RWPE2 (cell line): Measurements from ENCODE around the gene DYNC1I2.
"Not testable (repeated sequence)": the region's sequence is repeated elsewhere in the genome, so short reads cannot be mapped to it uniquely, and the experiment has no call there.

Experiments used
- ATAC-seq: fragments of 200-7000 bp; cut with Tn5 transposase; 3 replicates; pipeline ENCODE4 v1.9.1; 2021; ENCODE audit warnings: low read depth
- DNase-seq: peaks from one replicate; pipeline ENCODE4 v3.0.0-alpha.2; 2020; ENCODE audit warnings: low spot score
- H3K27ac ChIP-seq: fragments of 450-650 bp; 2 replicates; pipeline ENCODE4 v1.5.1; 2017; ENCODE audit warnings: mild to moderate bottlenecking; ENCODE audit not compliant: poor library complexity, severe bottlenecking
- H3K27me3 ChIP-seq: fragments of 250-450 bp; sonication (Bioruptor Pico); 2 replicates; pipeline ENCODE4 v1.5.1; 2021; ENCODE audit warnings: mild to moderate bottlenecking, moderate library complexity; ENCODE audit not compliant: insufficient read depth, poor library complexity, severe bottlenecking
- H3K36me3 ChIP-seq: fragments of 250-450 bp; sonication (Bioruptor Pico); 2 replicates; pipeline ENCODE4 v1.5.1; 2020; ENCODE audit warnings: low read depth, mild to moderate bottlenecking, moderate library complexity
- H3K4me1 ChIP-seq: fragments of 250-450 bp; sonication (Bioruptor Pico); 2 replicates; pipeline ENCODE4 v1.5.1; 2021; ENCODE audit warnings: mild to moderate bottlenecking, moderate library complexity; ENCODE audit not compliant: insufficient read depth, poor library complexity, severe bottlenecking
- H3K4me3 ChIP-seq: fragments of 250-450 bp; sonication (Bioruptor Pico); 2 replicates; pipeline ENCODE4 v1.5.1; 2021; ENCODE audit warnings: mild to moderate bottlenecking, moderate library complexity; ENCODE audit not compliant: severe bottlenecking
- H3K9me3 ChIP-seq: fragments of 250-450 bp; sonication (Bioruptor Pico); 2 replicates; pipeline ENCODE4 v1.5.1; 2021; ENCODE audit warnings: mild to moderate bottlenecking, moderate library complexity; ENCODE audit not compliant: severe bottlenecking
- TF ChIP-seq, protein P1 (sequence below): fragments of 450-650 bp; IDR thresholded peaks from one replicate; pipeline ENCODE4 v1.5.1; 2017; ENCODE audit warnings: mild to moderate bottlenecking, moderate library complexity; ENCODE audit not compliant: poor library complexity, severe bottlenecking

The DYNC1I2 gene

DNA sequence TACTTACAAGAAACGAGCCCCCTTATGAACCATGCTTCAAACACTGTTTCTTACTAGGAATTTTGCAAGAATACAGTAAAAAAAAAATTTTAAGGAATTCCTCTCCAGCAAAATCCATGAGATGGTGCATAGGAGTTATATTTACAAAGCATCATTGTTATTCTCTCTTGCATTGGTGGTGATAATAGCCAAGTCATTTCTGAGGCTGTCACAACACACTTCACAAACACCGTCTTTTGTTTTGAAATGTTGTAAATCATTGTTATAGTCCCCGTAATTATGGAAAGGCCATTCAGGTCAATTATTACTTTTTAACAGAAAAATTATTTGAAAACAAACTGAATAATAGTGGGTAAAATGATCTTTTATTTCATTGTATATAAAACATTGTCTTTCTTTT lies 60.1 kb downstream of the DYNC1I2 start:
- Histone ChIP-seq H3K9me3 (no peaks in the 10 kb centered on the region), H3K4me3 (no peak overlapping the region), H3K36me3 (peaks cover 93% of the 10 kb centered on the region), H3K27ac (no peak overlapping the region), H3K27me3 (no peaks in the 10 kb centered on the region), H3K4me1 (no peaks in the 10 kb centered on the region)
- no peak for DNase-seq
- no peak for ATAC-seq
- TF ChIP-seq, protein P1, sequence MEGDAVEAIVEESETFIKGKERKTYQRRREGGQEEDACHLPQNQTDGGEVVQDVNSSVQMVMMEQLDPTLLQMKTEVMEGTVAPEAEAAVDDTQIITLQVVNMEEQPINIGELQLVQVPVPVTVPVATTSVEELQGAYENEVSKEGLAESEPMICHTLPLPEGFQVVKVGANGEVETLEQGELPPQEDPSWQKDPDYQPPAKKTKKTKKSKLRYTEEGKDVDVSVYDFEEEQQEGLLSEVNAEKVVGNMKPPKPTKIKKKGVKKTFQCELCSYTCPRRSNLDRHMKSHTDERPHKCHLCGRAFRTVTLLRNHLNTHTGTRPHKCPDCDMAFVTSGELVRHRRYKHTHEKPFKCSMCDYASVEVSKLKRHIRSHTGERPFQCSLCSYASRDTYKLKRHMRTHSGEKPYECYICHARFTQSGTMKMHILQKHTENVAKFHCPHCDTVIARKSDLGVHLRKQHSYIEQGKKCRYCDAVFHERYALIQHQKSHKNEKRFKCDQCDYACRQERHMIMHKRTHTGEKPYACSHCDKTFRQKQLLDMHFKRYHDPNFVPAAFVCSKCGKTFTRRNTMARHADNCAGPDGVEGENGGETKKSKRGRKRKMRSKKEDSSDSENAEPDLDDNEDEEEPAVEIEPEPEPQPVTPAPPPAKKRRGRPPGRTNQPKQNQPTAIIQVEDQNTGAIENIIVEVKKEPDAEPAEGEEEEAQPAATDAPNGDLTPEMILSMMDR, result no peak

DNA sequence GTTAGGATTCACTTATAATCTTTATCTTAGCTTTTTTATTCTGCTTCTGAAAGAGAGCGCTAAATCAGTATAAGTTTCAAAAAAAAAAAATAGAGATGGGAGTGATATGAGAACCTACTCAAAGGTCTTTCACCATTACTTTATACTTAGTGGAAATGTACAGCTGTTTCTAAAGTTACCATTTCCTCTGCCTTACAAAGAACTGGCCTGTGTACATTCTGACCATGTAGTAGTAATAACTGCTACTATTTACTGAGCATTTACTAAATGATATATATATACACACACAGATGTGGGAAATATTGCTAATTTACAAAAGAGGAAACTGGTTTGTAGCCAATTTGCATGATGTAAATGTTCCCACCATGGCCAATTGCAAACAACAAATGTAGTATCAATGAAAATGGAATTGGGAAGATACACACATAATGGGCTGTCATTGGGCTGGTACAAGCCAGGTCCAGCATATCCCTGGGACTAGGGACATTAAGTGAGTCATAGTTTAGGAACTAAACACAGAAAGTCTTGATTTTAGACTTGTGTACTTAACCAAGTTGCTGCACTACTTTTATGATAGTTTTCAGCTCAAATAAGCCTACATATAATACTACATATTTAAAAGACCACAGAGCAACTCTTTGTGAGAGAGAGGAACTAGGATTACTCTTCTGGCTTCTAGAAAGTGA lies 67.1 kb downstream of the DYNC1I2 start:
- Histone ChIP-seq H3K4me1 (no peaks in the 10 kb centered on the region), H3K27ac (no peak overlapping the region), H3K36me3 (peaks cover 51% of the 10 kb centered on the region), H3K9me3 (no peaks in the 10 kb centered on the region), H3K27me3 (no peaks in the 10 kb centered on the region), H3K4me3 (no peak overlapping the region)
- TF ChIP-seq, protein P1, result no peak
- ATAC-seq, result no peak
- no peak for DNase-seq

DNA sequence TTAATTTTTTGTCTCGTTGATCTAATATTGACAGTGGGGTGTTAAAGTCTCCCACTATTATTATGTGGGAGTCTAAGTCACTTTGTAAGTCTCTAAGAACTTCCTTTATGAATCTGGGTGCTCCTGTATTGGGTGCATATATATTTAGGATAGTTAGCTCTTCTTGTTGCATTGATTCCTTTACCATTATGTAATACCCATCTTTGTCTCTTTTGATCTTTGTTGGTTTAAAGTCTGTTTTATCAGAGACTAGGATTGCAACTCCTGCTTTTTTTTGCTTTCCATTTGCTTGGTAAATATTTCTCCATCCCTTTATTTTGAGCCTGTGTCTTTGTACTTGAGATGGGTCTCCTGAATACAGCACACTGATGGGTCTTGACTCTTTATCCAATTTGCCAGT lies 71.5 kb downstream of the DYNC1I2 start:
- H3K4me1 ChIP-seq, result peaks cover 11% of the 10 kb centered on the region
- not testable (repeated sequence) for H3K9me3 ChIP-seq, H3K4me3 ChIP-seq, H3K27me3 ChIP-seq, DNase-seq, H3K27ac ChIP-seq, ATAC-seq
- peaks cover 22% of the 10 kb centered on the region for H3K36me3 ChIP-seq

DNA sequence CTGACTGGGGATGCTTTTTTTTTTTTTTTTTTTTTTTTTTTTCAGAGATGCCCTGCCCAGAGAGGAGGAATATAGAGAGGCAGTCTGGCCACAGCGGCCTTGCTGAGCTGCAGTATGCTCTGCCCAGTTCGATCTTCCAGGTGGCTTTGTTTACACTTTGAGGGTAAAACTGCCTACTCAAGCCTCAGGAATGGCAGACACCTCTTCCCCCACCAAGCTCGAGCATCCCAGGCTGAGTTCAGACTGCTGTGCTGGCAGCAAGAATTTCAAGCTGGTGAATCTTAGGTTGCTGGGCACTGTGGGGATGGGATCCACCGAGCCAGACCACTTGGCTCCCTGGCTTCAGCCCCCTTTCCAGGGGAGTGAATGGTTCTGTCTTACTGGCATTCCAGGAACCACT lies 73.9 kb downstream of the DYNC1I2 start:
- H3K9me3 ChIP-seq, H3K27me3 ChIP-seq, H3K4me3 ChIP-seq, DNase-seq, ATAC-seq, H3K27ac ChIP-seq: not testable (repeated sequence)
- Histone ChIP-seq H3K36me3 (peaks cover 13% of the 10 kb centered on the region), H3K4me1 (peaks cover 13% of the 10 kb centered on the region)

DNA sequence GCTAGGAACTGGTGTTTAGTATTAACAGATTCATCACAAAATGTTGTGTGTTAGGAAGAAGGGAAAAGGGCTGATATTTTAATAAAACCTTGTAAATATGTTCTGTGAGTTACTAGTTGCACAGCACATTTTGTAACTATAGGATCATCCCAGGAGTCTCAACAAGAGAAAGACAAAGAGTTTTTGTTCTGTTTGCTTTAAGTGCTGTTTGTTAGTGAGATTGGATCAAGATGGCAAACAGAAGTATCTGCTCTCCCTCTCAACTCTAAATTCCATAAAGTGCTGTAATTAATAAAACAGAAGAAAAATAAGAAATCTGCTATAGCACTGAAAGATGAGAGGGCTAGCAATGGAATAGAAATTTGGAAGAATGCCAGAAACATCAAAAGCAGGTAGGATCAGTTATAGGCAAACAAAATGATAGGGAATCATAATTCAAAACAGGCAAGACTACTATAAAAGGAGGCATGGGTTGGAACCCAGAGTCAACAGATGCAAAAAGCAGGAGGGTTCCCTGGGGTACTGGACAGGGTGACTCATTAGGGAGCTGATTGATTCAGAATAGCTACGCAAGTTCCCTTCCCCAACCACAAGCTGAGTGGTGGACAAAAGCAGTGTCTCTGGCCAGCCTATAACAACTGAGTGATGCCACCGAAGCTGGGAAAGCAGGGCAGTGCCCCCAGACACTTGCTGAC lies 75.8 kb downstream of the DYNC1I2 start:
- TF ChIP-seq, protein P1, result no peak
- DNase-seq (no peak), ATAC-seq (peak; percentile 55)
- Histone ChIP-seq H3K4me1 (peaks cover 13% of the 10 kb centered on the region), H3K4me3 (no peak overlapping the region), H3K27me3 (no peaks in the 10 kb centered on the region), H3K36me3 (peaks cover 13% of the 10 kb centered on the region), H3K9me3 (no peaks in the 10 kb centered on the region), H3K27ac (peak overlapping the region; percentile 53)

DNA sequence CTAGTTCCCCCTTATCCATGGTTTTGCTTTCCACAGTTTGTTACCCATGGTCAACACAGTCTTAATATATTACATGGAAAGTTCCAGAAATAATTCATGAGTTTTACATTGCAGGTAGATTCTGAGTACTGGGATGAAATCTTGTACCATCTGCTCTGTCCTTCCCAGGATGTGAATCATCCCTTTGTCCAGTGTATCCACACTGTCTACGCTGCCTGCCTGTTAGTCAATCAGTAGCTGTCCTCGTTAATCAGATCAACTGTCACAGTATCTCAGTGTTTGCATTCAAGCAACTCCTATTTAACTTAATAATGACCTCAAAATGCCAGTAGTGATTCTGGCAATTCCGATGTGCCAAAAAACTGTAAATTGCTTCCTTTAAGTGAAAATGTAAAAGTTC lies 76.3 kb downstream of the DYNC1I2 start:
- ATAC-seq (peak; percentile 94), DNase-seq (no peak)
- Histone ChIP-seq H3K9me3 (no peaks in the 10 kb centered on the region), H3K27me3 (no peaks in the 10 kb centered on the region), H3K4me3 (no peak overlapping the region), H3K27ac (peak overlapping the region; percentile 53), H3K4me1 (peaks cover 13% of the 10 kb centered on the region), H3K36me3 (peaks cover 13% of the 10 kb centered on the region)
- TF ChIP-seq, protein P1, result no peak
